ENCODE data around the gene UBASH3B. TPM values are rescaled to one million over a fixed set of nuclear protein-coding genes. Genes with fewer than 3 reads are reported as not detected.

UBASH3B gene
- total RNA-seq, 4 donors from 2014 or later = 4.2 to 41.2 (median 24.4) TPM

DNA sequence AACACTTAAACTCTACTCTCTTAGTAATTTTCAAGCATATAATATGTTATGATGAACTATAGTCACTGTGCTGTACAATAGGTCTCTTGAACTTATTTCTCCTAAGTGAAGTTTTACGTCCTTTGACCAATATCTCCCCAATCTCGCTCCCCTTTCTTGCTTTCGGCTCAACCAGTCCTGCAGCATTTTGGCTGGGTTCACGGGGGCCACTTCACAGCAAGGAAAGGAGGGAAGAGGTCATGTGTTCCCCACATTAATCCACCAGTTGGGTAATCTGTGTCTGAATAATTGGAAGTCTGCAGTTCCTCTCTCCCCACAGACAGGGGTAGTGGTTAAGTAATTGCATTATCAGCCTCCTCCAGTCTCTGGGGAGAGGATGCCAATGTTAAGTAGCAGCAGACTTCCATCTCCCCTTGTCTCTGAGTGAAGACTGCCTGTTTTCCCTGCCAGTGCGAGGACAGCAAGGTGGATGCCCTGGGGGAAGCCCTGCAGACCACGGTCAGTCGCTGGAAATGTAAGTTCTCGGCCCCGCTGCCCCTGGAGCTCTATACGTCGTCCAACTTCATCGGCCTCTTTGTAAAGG lies 123.6 kb downstream of the UBASH3B start:
- Histone ChIP-seq H3K9me3 (no peaks in the 10 kb centered on the region), H3K4me1 (peaks cover 12% of the 10 kb centered on the region), H3K27ac (no peak overlapping the region), H3K27me3 (peaks cover 4% of the 10 kb centered on the region), H3K36me3 (no peaks in the 10 kb centered on the region), H3K4me3 (no peak overlapping the region)
- 92% methylated on average over 12 of the region's 12 CpGs for WGBS
- no peak for DNase-seq (ENCODE audit: low spot score in 2 of 2)
- TF ChIP-seq, protein P1, sequence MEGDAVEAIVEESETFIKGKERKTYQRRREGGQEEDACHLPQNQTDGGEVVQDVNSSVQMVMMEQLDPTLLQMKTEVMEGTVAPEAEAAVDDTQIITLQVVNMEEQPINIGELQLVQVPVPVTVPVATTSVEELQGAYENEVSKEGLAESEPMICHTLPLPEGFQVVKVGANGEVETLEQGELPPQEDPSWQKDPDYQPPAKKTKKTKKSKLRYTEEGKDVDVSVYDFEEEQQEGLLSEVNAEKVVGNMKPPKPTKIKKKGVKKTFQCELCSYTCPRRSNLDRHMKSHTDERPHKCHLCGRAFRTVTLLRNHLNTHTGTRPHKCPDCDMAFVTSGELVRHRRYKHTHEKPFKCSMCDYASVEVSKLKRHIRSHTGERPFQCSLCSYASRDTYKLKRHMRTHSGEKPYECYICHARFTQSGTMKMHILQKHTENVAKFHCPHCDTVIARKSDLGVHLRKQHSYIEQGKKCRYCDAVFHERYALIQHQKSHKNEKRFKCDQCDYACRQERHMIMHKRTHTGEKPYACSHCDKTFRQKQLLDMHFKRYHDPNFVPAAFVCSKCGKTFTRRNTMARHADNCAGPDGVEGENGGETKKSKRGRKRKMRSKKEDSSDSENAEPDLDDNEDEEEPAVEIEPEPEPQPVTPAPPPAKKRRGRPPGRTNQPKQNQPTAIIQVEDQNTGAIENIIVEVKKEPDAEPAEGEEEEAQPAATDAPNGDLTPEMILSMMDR (IDR thresholded peaks at IDR 0.05) = no peak
- TF ChIP-seq EP300 (IDR thresholded peaks at IDR 0.05) (no peak), POLR2A (IDR thresholded peaks at IDR 0.05) (no peak), POLR2AphosphoS5 (IDR thresholded peaks at IDR 0.05) (no peak)

DNA sequence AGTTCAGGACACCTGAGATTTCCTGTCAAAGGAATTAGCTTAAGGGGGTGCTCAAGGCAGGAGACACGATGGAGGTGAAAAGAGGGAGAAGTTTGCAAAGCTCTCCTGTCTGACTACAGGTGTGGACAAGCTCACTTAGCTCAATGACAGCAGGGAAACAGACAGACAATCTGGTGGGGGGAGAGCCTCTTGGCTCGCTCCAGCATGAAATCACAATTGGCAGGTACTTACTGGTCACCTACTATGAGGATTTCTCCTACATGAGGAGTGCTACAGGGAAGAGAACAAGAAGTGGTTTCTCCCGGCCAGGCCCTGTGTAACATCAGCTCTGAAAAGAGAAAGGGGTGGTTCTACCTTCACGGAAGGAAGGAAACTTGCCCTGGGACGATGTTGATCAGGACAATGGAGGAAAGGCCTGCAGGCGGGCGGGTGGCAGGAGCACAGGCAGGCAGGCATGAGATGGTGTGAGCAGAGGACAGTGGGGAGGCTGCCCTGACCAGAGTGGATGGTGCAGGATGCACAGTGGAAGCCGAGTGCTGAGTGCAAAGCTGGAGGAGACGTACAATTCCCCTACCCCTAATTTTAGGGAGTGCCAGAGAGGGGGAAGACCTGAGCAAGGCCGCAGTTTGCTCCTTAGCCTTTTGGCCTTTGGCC lies 124.9 kb downstream of the UBASH3B start:
- no peaks in the 10 kb centered on the region for H3K36me3 ChIP-seq
- TF ChIP-seq POLR2A (IDR thresholded peaks at IDR 0.05) (no peak), EP300 (IDR thresholded peaks at IDR 0.05) (no peak), POLR2AphosphoS5 (IDR thresholded peaks at IDR 0.05) (no peak)
- TF ChIP-seq, protein P1 (IDR thresholded peaks at IDR 0.05) = no peak
- DNase-seq (ENCODE audit: low spot score in 2 of 2) = no peak
- no peaks in the 10 kb centered on the region for H3K27me3 ChIP-seq
- no peak overlapping the region for H3K27ac ChIP-seq
- WGBS = 91% methylated on average over 10 of the region's 10 CpGs
- H3K9me3 ChIP-seq = no peaks in the 10 kb centered on the region
- H3K4me3 ChIP-seq = no peak overlapping the region
- peaks cover 18% of the 10 kb centered on the region for H3K4me1 ChIP-seq

DNA sequence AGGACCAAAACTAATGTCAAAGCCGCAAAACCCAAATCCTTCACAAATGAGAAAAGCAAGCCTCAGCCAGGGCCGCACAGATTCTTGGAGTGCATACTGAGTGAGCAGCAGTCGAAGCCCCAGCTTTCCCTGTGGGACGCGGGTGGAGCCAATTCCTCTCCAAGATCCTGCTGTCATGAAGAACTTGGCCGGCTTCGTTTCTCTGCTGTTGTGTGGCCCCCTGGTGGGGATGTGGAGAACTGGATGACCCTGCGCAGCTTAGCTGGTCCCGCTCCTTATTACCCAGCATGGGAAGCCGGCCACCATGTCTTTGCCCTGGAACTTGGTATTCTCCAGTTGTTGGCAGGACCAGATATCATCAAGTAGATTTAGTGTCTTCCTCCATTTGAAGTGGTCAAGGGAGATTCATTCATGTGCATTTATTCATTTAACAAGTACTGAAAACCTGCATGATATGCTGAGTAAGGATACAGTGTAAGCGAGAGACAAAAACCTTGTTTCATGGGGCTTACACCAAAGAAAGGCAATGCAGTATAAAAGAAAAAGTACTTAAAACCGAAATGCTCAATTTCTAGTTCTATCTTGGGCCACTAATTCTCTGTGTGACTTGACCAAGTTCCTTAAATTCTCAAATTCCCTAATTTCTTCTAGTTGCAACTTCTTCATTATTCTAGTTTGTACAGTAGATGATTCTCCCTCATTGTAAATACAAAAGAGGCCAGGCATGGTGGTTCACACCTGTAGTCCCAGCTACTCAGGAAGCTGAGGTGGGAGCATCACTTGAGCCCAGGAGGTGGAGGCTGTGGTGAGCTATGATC lies 126.1 kb downstream of the UBASH3B start:
- peak; percentile 90 to 93 for DNase-seq (ENCODE audit: low spot score in 2 of 2)
- H3K4me3 ChIP-seq = no peak overlapping the region

DNA sequence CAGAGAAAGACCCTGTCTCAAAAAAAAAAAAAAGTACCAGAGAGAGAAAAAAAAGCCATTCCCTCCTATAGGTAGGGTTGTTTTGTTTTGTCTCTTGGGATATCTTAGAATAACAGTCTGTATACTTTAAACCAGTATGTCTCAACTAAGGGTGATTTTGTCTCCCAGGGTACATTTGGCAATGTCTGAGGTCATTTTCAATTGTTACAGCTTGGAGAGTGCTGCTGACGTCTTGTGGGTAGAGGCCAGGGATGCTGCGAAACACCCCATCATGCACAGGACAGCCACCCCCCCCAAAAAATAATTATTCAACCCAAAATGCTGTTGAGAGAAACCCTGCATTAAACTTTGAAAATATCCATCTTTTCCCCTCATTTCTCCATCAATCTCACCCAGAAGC lies 126.7 kb downstream of the UBASH3B start:
- WGBS = 84% methylated on average over 2 of the region's 2 CpGs
- H3K27ac ChIP-seq = no peak overlapping the region

More for the DNA sequence above, 126.1 kb downstream of the UBASH3B start:
- no peak for TF ChIP-seq POLR2A (IDR thresholded peaks at IDR 0.05)
- TF ChIP-seq EP300 (IDR thresholded peaks at IDR 0.05) = no peak
- TF ChIP-seq POLR2AphosphoS5 (IDR thresholded peaks at IDR 0.05) = no peak
- TF ChIP-seq, protein P1 (IDR thresholded peaks at IDR 0.05) = peak; percentile 80 to 89
- WGBS = 14% methylated on average over 12 of the region's 12 CpGs
- no peaks in the 10 kb centered on the region for H3K9me3 ChIP-seq
- H3K36me3 ChIP-seq = no peaks in the 10 kb centered on the region
- H3K27me3 ChIP-seq = no peaks in the 10 kb centered on the region
- no peak overlapping the region for H3K27ac ChIP-seq
- peaks cover 19% of the 10 kb centered on the region for H3K4me1 ChIP-seq

More for the DNA sequence above, 126.7 kb downstream of the UBASH3B start:
- no peak for TF ChIP-seq POLR2AphosphoS5 (IDR thresholded peaks at IDR 0.05)
- TF ChIP-seq, protein P1 (IDR thresholded peaks at IDR 0.05) = no peak
- TF ChIP-seq POLR2A (IDR thresholded peaks at IDR 0.05) = no peak
- TF ChIP-seq EP300 (IDR thresholded peaks at IDR 0.05) = no peak
- no peak for DNase-seq (ENCODE audit: low spot score in 2 of 2)
- H3K27me3 ChIP-seq = no peaks in the 10 kb centered on the region
- peaks cover 19% of the 10 kb centered on the region for H3K4me1 ChIP-seq
- no peak overlapping the region for H3K4me3 ChIP-seq
- H3K36me3 ChIP-seq = no peaks in the 10 kb centered on the region
- H3K9me3 ChIP-seq = no peaks in the 10 kb centered on the region

All from suprapubic skin (tissue), 4 donors.